Esophagus muscularis mucosa (tissue), 4 donors: Measurements from ENCODE around the gene CYGB. TPM values are rescaled to one million over a fixed set of nuclear protein-coding genes. Genes with fewer than 3 reads are reported as not detected.
A peak's percentile ranks its signal among the peaks of the same experiment; 100 is the strongest.

ENCODE experiments used
- DNase-seq: peaks from one replicate; pipeline ENCODE4 v3.0.0-alpha.2; 2017; ENCODE audit errors: extremely low spot score
- H3K27ac ChIP-seq, 4 donors: fragments of 200-600 bp; sonication (generic); replicated peaks in 1 of 4; 1 replicate in 3 of 4; 2 replicates in 1 of 4; pipeline ENCODE4 v1.5.1; 2016 to 2019; ENCODE audit warnings: mild to moderate bottlenecking in 1 of 4
- H3K27me3 ChIP-seq, 4 donors: fragments of 200-600 bp; sonication (generic); one replicate each; pipeline versions ENCODE4 v1.5.1 to v1.6.0; 2016 to 2019
- H3K36me3 ChIP-seq, 4 donors: fragments of 200-600 bp; sonication (generic); one replicate each; pipeline ENCODE4 v1.5.1; 2016 to 2019
- H3K4me1 ChIP-seq, 4 donors: fragments of 200-600 bp; sonication (generic); one replicate each; pipeline ENCODE4 v1.5.1; 2016 to 2019
- H3K4me3 ChIP-seq, 4 donors: fragments of 200-600 bp; sonication (generic); 1 replicate in 2 of 4; 2 replicates in 2 of 4; pipeline ENCODE4 v1.5.1; 2016 to 2019; ENCODE audit warnings: mild to moderate bottlenecking in 4 of 4, moderate library complexity in 1 of 4
- H3K9me3 ChIP-seq, 4 donors: fragments of 200-600 bp; sonication (generic); 1 replicate in 3 of 4; 2 replicates in 1 of 4; pipeline ENCODE4 v1.5.1; 2016 to 2019
- CTCF ChIP-seq, 3 experiments: fragments of 200-600 bp in 2 of 3; fragments of 450-650 bp in 1 of 3; sonication (generic) in 2 of 3; IDR thresholded peaks; one replicate each; pipeline ENCODE4 v1.5.1; 2017 to 2019; ENCODE audit warnings: antibody characterized with exemption in 3 of 3, mild to moderate bottlenecking in 2 of 3, moderate library complexity in 1 of 3
- EP300 ChIP-seq: sonication (generic); formaldehyde crosslinking; IDR thresholded peaks from one replicate; pipeline ENCODE4 v1.6.1; 2017; ENCODE audit warnings: antibody characterized with exemption
- POLR2A ChIP-seq: fragments of 450-650 bp; IDR thresholded peaks from one replicate; pipeline ENCODE4 v1.6.1; 2017; ENCODE audit warnings: antibody characterized with exemption, moderate library complexity, mild to moderate bottlenecking, low read depth
- POLR2AphosphoS5 ChIP-seq, 2 donors: sonication (generic); formaldehyde crosslinking; IDR thresholded peaks; one replicate each; pipeline ENCODE4 v1.6.1; 2017; ENCODE audit warnings: antibody characterized with exemption in 2 of 2
- WGBS: methylation state at CpG from one replicate; pipeline ENCODE4 v1.1.5; 2018; 5-methylcytosine and 5-hydroxymethylcytosine counted together
- intact Hi-C: fragments of 100-400 bp; cut with DNase I; formaldehyde crosslinking; loops from one replicate; pipeline ENCODE4 v1.15.1; 2023
- total RNA-seq, 4 donors: library from RNA; depleted of rRNA; stranded (reverse); fragments of >200 nt; gene quantifications; one replicate each; pipeline versions ENCODE4 v1.1.0 to v1.2.1, GENCODE V29; 2016

The CYGB gene
- total RNA-seq, 4 donors from 2014 or later: 10.8 to 23.5 (median 20.7) TPM

- TF ChIP-seq POLR2A (no peak), CTCF (IDR thresholded peaks at IDR 0.05) (peak; percentile 45 to 50 (median 45)), EP300 (no peak), POLR2AphosphoS5 (IDR thresholded peaks at IDR 0.05) (no peak)
- 2% methylated on average over 14 of the region's 14 CpGs for WGBS
- intact Hi-C loops: loop anchor here (5.0 to 10.0 kb wide), 3 partner anchors 36 to 156 kb away; partner anchors contain the start of gene MXRA7
- no peaks in the 10 kb centered on the region for H3K9me3 ChIP-seq
- H3K4me3 ChIP-seq: peak overlapping the region; percentile 64 to 75 (median 71)
- H3K36me3 ChIP-seq: peaks cover 0 to 34% (median 12%) of the 10 kb centered on the region in 4 donors
- DNase-seq: no peak
- peak overlapping the region; percentile 83 to 93 (median 86) for H3K27ac ChIP-seq
- peaks cover 57 to 65% (median 58%) of the 10 kb centered on the region in 4 donors for H3K4me1 ChIP-seq
- H3K27me3 ChIP-seq: no peaks in the 10 kb centered on the region
Observed at GRCh38 chr17:76558198-76559095, 20.9 kb upstream of the CYGB start.

GRCh38 chr17:76557368-76558197, 20.1 kb upstream of the CYGB start:
- WGBS: under 1% methylated on average over 40 of the region's 55 CpGs
- H3K27ac ChIP-seq: peak overlapping the region; percentile 83 to 93 (median 86)
- peak; percentile 98 for DNase-seq
- peaks cover 0 to 27% (median 8%) of the 10 kb centered on the region in 4 donors for H3K36me3 ChIP-seq
- intact Hi-C loops: loop anchor here (5.0 to 10.0 kb wide), 3 partner anchors 35 to 157 kb away; partner anchors contain the start of gene MXRA7
- no peaks in the 10 kb centered on the region for H3K27me3 ChIP-seq
- no peaks in the 10 kb centered on the region for H3K9me3 ChIP-seq
- H3K4me1 ChIP-seq: peaks cover 53 to 61% (median 56%) of the 10 kb centered on the region in 4 donors
- peak; percentile 37 to 66 (median 64) for TF ChIP-seq CTCF (IDR thresholded peaks at IDR 0.05)
- TF ChIP-seq EP300: no peak
- TF ChIP-seq POLR2A: peak; percentile 68
- peak; percentile 91 to 95 for TF ChIP-seq POLR2AphosphoS5 (IDR thresholded peaks at IDR 0.05)
- H3K4me3 ChIP-seq: peak overlapping the region; percentile 64 to 75 (median 71)

- peaks cover 49 to 56% (median 51%) of the 10 kb centered on the region in 4 donors for H3K4me1 ChIP-seq
- intact Hi-C loops: loop anchor here (5.0 to 10.0 kb wide), 3 partner anchors 35 to 158 kb away; partner anchors contain the start of gene MXRA7
- 35% methylated on average over 30 of the region's 30 CpGs for WGBS
- DNase-seq: no peak
- peak overlapping the region; percentile 83 to 93 (median 86) for H3K27ac ChIP-seq
- H3K27me3 ChIP-seq: no peaks in the 10 kb centered on the region
- TF ChIP-seq CTCF (IDR thresholded peaks at IDR 0.05): no peak
- no peak for TF ChIP-seq EP300
- TF ChIP-seq POLR2A: no peak
- no peak for TF ChIP-seq POLR2AphosphoS5 (IDR thresholded peaks at IDR 0.05)
- H3K4me3 ChIP-seq: peak overlapping the region; percentile 64 to 75 (median 71)
- no peaks in the 10 kb centered on the region for H3K9me3 ChIP-seq
- H3K36me3 ChIP-seq: peaks cover 0 to 22% (median 5%) of the 10 kb centered on the region in 4 donors
Observed at GRCh38 chr17:76556765-76557367, 19.4 kb upstream of the CYGB start.

- WGBS: 53% methylated on average over 5 of the region's 6 CpGs
- Histone ChIP-seq H3K9me3 (no peaks in the 10 kb centered on the region), H3K4me3 (no peak overlapping the region), H3K4me1 (peaks cover 21 to 34% (median 24%) of the 10 kb centered on the region in 4 donors), H3K27me3 (no peaks in the 10 kb centered on the region), H3K27ac (peak overlapping the region in 1 of 4 donors; percentile 29), H3K36me3 (peaks cover 0 to under 1% (median 0%) of the 10 kb centered on the region in 4 donors)
- DNase-seq: no peak
- intact Hi-C loops: loop anchor here (10.0 kb wide), 1 partner anchor 161 kb away; the partner anchor contains the start of gene MXRA7
- TF ChIP-seq EP300 (no peak), POLR2AphosphoS5 (IDR thresholded peaks at IDR 0.05) (no peak), POLR2A (no peak), CTCF (IDR thresholded peaks at IDR 0.05) (no peak)
Observed at GRCh38 chr17:76554131-76554530, 16.6 kb upstream of the CYGB start.
